ENCODE data around the gene DNAH10.

Gene DNAH10

DNA sequence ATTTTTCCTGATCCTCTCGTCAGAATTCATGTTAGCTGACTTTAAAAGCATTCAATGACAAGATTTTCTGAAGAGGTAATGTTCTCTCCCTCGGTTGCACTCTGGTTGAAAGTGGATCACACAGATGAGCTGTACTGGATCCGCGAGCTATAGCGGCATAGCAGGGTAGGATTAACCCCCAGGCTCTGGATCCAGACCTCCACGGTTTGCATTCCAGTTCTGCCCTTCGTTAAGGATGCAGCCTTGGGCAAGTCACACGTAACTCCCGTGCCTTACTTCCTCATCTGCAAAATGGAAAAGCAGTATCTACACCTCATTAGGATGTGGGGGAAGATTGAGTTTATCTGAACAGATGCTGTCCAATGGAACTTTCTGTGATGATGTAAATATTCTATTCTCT lies 196.8 kb downstream of the DNAH10 start:
- no peaks in the 10 kb centered on the region for H3K9me3 ChIP-seq
- intact Hi-C loops (cut with DNase I; ENCODE audit: low total_unique reads), result no loop called here
- H3K4me3 ChIP-seq, result no peak overlapping the region
- TF ChIP-seq, protein P1, sequence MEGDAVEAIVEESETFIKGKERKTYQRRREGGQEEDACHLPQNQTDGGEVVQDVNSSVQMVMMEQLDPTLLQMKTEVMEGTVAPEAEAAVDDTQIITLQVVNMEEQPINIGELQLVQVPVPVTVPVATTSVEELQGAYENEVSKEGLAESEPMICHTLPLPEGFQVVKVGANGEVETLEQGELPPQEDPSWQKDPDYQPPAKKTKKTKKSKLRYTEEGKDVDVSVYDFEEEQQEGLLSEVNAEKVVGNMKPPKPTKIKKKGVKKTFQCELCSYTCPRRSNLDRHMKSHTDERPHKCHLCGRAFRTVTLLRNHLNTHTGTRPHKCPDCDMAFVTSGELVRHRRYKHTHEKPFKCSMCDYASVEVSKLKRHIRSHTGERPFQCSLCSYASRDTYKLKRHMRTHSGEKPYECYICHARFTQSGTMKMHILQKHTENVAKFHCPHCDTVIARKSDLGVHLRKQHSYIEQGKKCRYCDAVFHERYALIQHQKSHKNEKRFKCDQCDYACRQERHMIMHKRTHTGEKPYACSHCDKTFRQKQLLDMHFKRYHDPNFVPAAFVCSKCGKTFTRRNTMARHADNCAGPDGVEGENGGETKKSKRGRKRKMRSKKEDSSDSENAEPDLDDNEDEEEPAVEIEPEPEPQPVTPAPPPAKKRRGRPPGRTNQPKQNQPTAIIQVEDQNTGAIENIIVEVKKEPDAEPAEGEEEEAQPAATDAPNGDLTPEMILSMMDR (IDR thresholded peaks at IDR 0.05), result no peak
- no peak overlapping the region for H3K27ac ChIP-seq
- no peak for DNase-seq
- H3K27me3 ChIP-seq, result no peaks in the 10 kb centered on the region
- H3K36me3 ChIP-seq, result no peaks in the 10 kb centered on the region
- no peaks in the 10 kb centered on the region for H3K4me1 ChIP-seq

DNA sequence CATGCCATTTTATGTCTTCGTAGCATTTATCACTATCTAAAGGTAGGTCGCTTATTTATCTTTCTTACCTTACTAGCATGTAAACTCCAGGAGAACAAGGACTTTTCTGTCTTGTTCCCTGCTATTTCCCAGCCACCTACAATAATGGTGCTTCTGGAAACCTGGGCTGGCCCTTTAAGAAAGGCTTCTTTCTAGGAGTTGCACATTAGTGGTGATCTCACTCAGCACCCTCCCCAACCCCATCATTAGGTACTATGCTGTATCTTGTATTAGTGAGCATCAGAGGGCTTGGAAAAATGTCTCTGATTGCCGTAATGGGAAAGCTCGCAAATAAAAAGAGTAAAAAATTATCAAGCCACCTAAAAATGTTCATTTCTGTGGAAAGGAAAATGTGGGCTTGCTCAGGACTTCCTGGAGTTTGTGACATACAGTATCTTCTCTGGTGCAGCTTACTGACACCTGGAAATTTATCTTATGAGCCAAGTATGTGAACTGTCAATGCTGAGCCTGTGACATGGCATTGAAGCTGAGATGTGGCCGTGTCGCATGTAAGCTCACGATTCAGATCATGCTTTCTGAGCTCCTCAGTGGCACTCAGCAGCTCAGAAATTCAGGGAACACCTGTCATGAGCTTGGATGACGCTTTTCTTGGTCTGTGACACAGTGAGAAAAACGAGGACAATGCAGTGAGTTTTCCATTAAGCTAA lies 198.1 kb downstream of the DNAH10 start:
- no peaks in the 10 kb centered on the region for H3K27me3 ChIP-seq
- TF ChIP-seq, protein P1 (IDR thresholded peaks at IDR 0.05), result no peak
- H3K36me3 ChIP-seq, result no peaks in the 10 kb centered on the region
- no peak for DNase-seq
- H3K9me3 ChIP-seq, result no peaks in the 10 kb centered on the region
- no peaks in the 10 kb centered on the region for H3K4me1 ChIP-seq
- no peak overlapping the region for H3K27ac ChIP-seq
- intact Hi-C loops (cut with DNase I; ENCODE audit: low total_unique reads), result no loop called here
- no peak overlapping the region for H3K4me3 ChIP-seq

DNA sequence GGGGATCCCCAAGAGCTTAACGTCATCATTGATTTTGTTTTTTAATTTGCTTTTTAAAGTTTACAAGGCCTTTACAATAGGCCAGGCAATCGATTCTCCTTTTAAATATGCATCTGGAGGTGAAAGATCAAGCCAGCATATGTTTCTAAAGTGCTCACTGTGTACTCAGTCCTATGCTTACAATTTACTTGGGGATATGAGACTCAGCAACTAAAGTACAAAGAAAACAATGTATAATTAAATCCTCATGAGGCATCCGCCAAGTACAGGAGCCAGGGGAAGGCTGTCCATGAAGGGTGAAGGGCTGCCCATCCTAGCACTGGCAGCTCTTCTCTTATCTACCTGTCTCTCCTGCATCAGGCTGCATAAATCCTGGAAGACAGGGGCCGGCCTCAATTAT lies 198.8 kb downstream of the DNAH10 start:
- TF ChIP-seq, protein P1 (IDR thresholded peaks at IDR 0.05), result no peak
- intact Hi-C loops (cut with DNase I; ENCODE audit: low total_unique reads), result no loop called here
- Histone ChIP-seq H3K9me3 (no peaks in the 10 kb centered on the region), H3K4me3 (no peak overlapping the region), H3K27me3 (no peaks in the 10 kb centered on the region), H3K36me3 (peaks cover 0 to 5% (median 0%) of the 10 kb centered on the region in 3 donors), H3K27ac (no peak overlapping the region), H3K4me1 (no peaks in the 10 kb centered on the region)
- DNase-seq, result no peak

DNA sequence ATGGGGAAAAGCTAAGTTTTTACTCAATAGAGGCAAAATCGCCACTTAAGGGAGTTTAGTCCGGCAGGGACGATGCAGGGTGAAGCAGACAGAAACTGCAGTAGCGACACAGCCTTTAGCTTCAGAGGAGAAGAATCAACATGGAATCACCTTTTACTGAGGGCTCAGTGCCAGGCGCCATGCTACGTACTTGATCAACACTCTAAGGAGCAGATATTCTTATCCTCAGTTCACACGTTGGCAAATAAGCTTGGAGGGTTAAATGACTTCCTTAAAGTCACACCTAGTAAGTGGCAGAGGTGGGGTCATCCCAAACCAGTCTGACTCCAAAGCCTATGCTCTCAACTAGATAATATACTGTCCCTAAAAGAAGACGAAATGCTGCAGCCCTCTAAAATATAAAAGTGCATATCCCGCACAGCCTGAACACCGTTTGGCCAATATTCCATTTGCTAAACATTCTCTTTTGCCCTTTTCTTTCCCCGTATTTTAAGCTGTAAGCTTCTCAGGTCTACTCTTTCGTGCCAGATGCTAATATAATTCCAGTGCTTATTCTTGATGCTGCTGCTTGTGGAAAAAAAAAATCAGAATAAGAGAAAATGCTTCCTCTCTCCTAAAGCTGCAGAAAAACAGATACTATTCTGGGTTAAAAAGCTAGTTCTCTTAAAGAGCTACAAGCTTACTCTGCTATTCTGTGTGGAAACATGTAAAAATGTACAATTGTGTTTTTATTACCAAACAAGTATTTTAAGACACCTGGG lies 199.7 kb downstream of the DNAH10 start:
- intact Hi-C loops (cut with DNase I; ENCODE audit: low total_unique reads), result no loop called here
- Histone ChIP-seq H3K9me3 (no peaks in the 10 kb centered on the region), H3K4me1 (no peaks in the 10 kb centered on the region), H3K36me3 (peaks cover 0 to 8% (median 0%) of the 10 kb centered on the region in 3 donors), H3K27ac (no peak overlapping the region), H3K4me3 (no peak overlapping the region), H3K27me3 (no peaks in the 10 kb centered on the region)
- DNase-seq, result no peak
- TF ChIP-seq, protein P1 (IDR thresholded peaks at IDR 0.05), result no peak

DNA sequence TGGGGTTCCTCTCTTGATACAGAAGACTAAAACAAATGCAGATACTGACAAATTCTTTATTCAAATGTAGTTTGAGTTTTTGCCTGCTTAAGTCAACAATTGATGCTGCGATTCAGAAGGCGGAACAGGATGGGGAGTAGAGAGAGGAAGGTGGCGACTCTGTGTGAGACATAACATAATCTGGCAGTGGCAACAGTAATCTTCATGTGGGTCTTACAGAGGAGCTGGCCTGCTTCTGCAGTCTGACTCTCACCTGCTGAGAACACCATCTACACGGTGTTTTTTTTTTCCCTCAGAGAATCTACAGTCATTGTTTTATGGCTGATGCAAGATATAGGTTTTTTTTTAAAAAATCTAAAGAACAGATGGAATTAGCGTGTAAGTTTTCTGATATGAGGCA lies 200.4 kb downstream of the DNAH10 start:
- H3K4me3 ChIP-seq, result no peak overlapping the region
- H3K4me1 ChIP-seq, result no peaks in the 10 kb centered on the region
- no peak for DNase-seq
- no peak overlapping the region for H3K27ac ChIP-seq
- peaks cover 0 to 8% (median 0%) of the 10 kb centered on the region in 3 donors for H3K36me3 ChIP-seq
- intact Hi-C loops (cut with DNase I; ENCODE audit: low total_unique reads), result no loop called here
- no peaks in the 10 kb centered on the region for H3K27me3 ChIP-seq
- no peaks in the 10 kb centered on the region for H3K9me3 ChIP-seq
- TF ChIP-seq, protein P1 (IDR thresholded peaks at IDR 0.05), result no peak
